MM.1S (cell line): ENCODE measurements around the gene S100A9.

Source experiments
- CTCF ChIP-seq: fragments of 300-600 bp; sonication (generic); IDR thresholded peaks from 2 replicates; pipeline ENCODE4 v1.5.1; 2016; ENCODE audit warnings: antibody characterized with exemption, low read length, mixed read lengths
- EZH2 ChIP-seq: fragments of 300-600 bp; sonication (generic); optimal IDR thresholded peaks from 2 replicates; pipeline ENCODE3; 2017; ENCODE audit warnings: low read depth, mild to moderate bottlenecking, antibody characterized with exemption, low read length, mixed read lengths
- EZH2phosphoT487 ChIP-seq: fragments of 300-600 bp; sonication (generic); IDR thresholded peaks from 2 replicates; pipeline ENCODE4 v1.6.1; 2018; ENCODE audit warnings: antibody characterized with exemption, low read length

GRCh38 chr1:153357076-153357852 lies 390 bp upstream of the S100A9 start:
- no peak for TF ChIP-seq EZH2
- no peak for TF ChIP-seq EZH2phosphoT487
- no peak for TF ChIP-seq CTCF
